HG03064 (cell line): Measurements from ENCODE around the gene NRP2.

Source experiments
- ATAC-seq: cut with Tn5 transposase; IDR thresholded peaks from one replicate; pipeline ENCODE4 v1.9.1; 2021; ENCODE audit warnings: low read depth; ENCODE audit not compliant: unreplicated experiment

The NRP2 gene

DNA sequence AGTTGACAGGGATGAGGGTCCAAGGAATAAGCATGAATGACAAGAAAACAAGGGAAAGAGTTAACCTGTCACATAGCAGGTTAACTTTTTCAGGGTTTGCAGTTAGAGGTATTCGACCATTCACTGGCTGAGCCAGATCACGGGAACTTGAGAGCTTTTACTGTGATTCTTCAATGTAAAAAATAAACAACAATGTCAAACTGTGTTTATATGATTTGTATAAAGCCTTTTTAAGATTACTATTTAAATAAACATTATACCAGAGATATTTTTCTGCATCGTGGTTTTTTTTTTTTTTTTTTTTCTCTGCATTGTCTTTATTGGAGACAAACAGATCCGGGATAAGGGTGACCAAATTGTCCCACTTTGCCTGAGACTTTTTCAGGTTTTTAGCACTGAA, 115.6 kb downstream of the NRP2 start:
- ATAC-seq: no peak

- no peak for ATAC-seq
Observed at GRCh38 chr2:205800224-205800623, 117.9 kb downstream of the NRP2 start.

GRCh38 chr2:205800773-205801172, 118.5 kb downstream of the NRP2 start:
- ATAC-seq: no peak

DNA sequence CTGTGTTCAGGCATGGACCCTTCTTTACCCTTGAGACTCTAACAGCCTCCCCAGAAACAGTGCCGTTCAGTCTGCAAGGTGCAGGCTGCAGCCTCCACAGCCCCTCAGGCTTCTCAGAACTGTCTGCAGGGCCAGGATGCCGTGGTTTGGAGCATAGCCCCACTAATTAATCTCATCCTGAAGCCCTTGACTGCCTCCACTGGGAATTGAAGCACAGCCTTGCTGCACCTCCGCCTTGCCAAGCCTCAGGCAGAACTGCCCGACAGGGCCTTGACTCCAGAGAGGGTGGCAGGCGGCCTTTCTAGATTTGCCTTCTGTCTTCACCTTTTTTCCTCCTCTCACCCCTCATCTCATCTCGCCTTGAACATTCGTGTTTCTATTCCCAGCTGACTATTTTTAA, 119.8 kb downstream of the NRP2 start:
- ATAC-seq: no peak

- ATAC-seq: no peak
Observed at GRCh38 chr2:205802941-205803340, 120.6 kb downstream of the NRP2 start.

DNA sequence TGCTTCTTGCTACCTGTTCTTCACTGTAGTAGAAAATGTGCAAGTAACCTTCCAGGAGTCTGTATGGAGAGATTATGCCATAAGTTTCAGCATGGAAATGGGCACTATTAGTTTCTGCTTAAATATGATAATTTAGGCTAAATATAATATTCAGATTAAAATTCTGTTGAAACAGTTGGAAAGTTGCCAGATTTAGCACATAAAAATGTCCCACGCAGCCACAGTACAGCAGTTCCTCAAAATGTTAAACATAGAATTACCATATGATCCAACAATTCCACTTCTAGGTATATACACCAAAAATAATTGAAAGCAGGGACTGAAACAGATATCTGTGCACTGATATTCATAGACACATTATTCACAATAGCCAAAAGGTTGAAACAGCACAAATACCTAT, 121.2 kb downstream of the NRP2 start:
- no peak for ATAC-seq

- ATAC-seq: no peak
Observed at GRCh38 chr2:205805136-205805535, 122.8 kb downstream of the NRP2 start.

DNA sequence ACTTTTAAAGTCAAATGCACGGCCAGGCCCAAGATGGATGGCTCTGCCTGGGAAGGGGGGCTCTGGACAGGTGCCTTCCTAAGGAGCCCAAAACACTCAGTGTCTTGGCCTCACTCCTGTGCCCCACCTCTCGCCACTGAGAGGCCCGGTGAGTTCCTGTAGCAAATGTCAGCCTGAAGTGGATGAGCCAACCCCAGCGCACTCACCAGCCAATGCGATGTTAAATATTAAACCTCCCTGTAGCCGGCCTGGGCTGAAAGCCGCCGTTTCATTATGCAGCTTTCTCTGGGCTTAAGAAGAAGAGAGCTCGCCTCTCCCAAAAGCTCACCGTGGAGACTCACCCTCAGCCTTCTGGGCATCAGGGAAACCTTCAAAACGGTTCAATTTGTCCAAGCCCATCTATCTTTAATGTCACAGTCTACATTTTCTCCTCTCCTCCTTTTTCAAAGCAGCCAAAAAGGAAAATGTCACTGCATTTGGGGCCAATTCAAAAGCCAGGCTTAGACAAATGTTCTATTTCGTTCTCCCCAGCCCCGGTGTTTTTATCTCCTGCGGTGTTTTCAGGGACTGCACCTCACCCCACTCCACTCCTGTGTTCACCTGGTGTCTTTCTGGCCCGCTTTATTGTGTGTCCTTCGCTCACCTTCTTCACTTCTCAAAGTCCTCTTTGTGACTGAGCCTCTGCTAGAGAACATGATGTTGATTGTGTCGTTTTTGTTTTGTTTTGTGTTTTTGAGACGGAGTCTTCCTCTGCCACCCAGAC, 124.0 kb downstream of the NRP2 start:
- no peak for ATAC-seq

DNA sequence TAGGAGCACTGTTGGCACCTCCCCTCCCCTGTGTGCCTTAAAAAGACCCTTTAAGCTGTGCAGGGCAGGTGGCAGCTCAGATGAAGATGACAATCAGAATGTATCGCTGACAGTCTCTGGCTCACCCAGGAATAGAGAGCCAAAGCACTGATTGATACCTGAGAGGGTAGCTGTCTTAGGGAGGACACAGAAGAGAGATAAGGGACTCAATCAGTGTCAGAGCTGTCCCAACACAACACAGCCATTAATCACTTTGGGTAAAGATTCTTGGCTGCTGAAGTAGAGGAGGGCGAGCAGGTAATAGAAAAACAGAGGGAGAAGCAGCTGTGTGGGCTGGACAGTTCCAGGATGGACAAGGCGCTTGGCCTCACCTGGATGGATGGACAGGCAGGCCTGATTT, 124.9 kb downstream of the NRP2 start:
- no peak for ATAC-seq

GRCh38 chr2:205807758-205808157, 125.5 kb downstream of the NRP2 start:
- ATAC-seq: no peak

DNA sequence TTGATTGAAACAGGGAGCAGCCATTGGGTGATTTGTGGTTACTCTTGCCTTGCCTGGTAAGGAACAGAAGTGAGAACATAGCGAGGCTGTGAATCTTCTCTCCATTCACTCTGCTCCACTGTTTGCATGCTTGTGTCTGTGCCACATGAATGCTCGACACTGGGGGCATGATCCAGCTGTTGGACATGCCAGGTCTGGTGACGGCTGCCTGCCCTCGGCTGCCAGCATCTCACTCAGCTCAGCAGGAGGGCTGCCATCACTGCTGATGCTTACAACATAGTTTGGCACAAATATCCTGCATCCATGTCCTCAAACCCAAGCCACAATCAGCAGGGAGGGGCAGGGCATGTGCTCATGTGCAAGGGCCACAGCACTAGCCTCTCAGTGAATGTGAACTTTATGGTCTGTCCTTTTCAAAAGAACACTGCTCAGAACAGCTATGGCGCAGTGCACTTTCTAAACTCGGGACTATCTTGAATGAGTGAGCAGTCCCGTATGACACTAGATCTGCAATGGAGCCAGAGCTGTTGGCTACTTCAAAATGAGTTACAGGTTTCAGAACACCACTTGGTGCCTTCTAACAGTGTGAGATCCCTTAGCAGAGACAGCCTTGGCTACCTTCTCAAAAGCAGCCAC, 126.3 kb downstream of the NRP2 start:
- no peak for ATAC-seq

GRCh38 chr2:205811387-205811786, 129.1 kb downstream of the NRP2 start:
- no peak for ATAC-seq

DNA sequence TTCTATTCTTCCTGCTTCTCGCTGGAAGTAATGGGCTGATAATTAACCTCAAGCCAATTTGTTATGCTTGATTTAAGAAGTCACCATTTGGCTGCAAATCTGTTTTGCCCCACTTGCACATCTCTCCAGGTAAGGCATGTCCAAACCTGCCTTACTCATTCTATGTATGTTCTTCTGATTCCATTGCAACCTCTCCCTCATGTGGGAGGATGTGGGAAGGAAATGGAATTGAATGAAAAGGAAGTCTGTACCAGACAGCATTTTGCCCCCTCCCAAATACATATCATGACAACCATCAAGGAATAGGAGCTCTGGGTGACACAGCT, 131.7 kb downstream of the NRP2 start:
- no peak for ATAC-seq

- ATAC-seq: no peak
Observed at GRCh38 chr2:205815673-205816072, 133.4 kb downstream of the NRP2 start.

DNA sequence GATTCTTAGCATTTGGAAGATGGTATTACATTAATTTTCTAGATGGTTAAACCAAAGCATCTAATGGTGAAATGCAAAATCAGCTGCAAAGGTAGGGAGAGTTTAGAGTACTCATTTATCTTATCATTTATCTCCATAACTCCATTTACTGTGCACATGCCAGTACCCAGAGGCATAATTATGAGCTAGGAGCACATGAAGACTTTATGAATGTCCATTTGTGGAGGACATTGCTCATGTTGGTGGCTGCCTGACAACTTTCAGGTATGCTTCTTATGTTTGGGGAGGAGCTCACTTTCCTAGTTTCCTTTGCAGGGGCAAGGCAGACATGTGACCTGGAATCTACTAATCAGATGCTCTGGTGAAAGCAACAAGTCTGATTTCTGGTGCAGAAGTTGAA, 134.0 kb downstream of the NRP2 start:
- no peak for ATAC-seq

GRCh38 chr2:205822579-205822978, 140.3 kb downstream of the NRP2 start:
- no peak for ATAC-seq

- ATAC-seq: no peak
Observed at GRCh38 chr2:205827809-205828365, 145.6 kb downstream of the NRP2 start.

- no peak for ATAC-seq
Observed at GRCh38 chr2:205833864-205834263, 151.6 kb downstream of the NRP2 start.

DNA sequence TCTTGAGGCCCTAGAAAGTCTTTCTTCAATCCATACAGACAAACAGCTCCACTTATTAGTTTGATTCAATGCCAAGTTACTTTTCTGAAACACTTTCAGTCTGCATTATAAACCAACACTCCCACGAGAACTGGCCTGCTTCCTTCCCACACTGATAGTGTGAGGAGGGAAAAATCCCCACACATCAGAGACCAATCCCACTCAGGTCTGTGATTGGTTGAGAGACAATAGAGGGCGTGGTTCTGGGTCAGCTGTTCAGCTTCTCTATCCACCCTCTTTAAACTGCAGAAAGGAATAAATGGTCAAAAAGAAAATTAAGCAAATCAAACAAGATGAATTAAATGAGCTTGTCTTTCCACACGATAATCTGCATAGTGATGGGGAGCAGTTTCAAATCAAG, 152.5 kb downstream of the NRP2 start:
- no peak for ATAC-seq

DNA sequence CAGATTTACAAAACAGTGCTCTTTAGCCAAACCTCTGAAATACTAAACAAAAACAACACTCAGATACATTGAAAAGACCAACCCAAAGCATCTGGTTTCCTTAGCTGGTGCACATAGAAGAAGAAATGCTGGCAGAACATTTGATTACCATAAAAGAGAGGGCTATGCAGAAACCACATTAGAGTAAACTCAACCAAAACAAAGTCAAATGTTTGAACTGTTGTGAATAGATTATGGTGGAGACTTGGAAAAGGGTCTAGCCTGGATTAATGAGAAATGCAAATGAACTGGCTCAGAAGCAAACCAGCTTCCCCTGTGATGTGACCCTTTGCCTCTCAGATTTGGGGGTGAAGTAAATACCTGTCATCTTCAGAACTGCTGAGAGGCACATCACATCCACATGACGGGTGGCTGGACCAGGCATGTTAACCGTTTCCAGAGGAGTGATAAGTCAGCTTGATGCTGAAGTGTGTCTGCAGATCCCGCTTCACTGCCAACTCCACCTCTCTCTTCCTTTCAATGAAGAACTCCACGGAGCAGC, 153.0 kb downstream of the NRP2 start:
- no peak for ATAC-seq

DNA sequence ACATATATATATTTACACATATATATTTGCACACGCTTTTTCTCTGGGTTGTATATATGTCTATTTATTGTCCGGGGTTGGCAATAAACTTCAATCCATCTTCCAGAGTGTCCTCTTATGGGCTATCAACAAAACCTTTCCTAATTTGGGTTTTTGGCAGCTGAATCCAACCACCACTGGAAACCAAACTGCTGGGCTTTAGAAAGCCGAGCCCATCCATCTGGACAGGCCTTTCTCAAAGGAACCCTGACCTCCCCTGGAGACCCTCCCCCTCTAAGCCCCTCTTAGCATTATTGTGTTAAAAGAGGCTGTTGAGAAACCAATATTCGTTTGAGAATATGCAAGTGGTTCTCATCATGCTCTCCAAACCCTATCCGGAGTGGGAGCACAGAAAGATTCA, 153.6 kb downstream of the NRP2 start:
- no peak for ATAC-seq
